Activated CD8-positive, alpha-beta memory T cell treated with anti-CD3 and anti-CD28 coated beads, Interleukin-2, amount 50 U/mL, for 24 hours (primary cell): ENCODE results near the gene UGT1A8.
"Not testable (repeated sequence)": the region's sequence is repeated elsewhere in the genome, so short reads cannot be mapped to it uniquely, and the experiment has no call there.

Source experiments
- DNase-seq: peaks from one replicate; pipeline ENCODE4 v3.0.0-alpha.2; 2020; ENCODE audit errors: extremely low read depth

The UGT1A8 gene

DNA sequence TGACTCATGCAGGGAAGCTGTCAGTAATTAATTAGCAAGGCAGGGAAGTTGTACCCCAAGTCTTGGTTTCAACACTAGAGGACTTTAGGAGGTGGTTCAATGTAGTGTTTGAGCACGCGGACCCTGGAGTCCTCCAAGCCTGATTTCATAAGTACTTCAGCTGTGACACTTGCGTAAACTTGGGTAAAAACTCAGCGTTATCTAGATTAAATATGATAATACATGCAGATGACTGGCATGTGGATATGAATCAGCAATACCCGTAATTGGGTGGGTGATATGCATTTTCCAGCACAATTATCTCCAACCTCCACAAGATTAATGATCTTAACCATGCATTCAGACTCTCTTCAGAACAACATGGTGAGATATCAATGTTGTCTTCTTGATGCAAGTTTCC, 69.5 kb downstream of the UGT1A8 start:
- no peak for DNase-seq

DNA sequence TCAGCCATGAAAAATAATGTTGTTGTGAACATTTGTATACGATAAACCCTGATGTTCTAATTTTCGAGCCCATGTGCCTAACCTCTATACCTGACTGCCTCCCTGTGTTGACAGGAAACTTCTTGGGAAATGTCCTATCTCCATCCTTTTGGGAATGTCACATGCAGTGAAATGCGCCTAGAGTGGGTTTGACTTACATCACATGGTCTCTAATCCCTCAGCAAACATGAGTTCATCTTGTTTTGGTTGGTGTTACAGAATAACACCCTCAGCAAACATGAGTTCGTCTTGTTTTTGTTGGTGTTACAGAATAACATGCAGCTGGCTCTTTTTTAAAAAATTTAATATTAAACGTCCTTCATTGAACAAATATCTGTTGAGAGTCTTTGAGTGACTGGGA, 70.9 kb downstream of the UGT1A8 start:
- DNase-seq = no peak

GRCh38 chr2:233689031-233689430, 71.6 kb downstream of the UGT1A8 start:
- DNase-seq = no peak

DNA sequence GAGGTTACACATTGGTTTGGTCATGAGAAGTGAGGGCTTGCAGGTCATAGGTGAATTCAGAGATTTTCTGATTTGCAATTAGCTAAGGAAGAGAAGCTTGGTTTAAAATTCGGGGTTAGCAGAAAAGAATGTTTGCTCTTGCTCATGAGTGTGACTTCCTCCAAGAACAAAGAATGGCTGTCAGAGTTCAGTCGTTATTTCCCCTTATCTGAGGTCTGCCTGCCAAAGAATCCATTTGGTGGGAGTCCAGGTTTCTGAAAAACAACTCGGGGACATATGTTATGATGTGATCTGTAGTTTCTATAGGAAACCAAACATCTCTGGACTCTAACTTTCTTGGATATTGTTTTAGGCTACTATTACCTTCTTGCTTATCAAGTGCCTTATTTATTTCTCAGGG, 72.1 kb downstream of the UGT1A8 start:
- no peak for DNase-seq

DNA sequence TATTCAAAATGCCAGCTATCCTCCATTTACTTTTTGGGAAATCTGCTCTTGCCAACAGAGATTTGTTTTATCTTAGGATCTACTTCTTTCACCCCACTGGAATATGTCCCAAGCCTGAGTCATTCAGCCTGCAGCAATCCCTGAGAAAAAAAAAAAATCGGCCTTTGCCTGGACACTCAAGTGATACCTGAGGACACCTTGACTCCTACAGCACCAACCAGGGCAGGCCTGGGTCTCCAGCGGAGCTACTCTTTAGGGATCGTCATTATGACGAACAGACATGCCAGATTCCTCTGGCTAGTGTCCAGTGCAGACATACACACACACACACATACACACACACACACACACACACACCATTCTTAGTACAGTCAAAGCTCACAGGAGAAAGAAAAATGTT, 73.0 kb downstream of the UGT1A8 start:
- DNase-seq = no peak

- no peak for DNase-seq
These were observed 74.3 kb downstream of the UGT1A8 start for GRCh38 chr2:233691443-233692433.

DNA sequence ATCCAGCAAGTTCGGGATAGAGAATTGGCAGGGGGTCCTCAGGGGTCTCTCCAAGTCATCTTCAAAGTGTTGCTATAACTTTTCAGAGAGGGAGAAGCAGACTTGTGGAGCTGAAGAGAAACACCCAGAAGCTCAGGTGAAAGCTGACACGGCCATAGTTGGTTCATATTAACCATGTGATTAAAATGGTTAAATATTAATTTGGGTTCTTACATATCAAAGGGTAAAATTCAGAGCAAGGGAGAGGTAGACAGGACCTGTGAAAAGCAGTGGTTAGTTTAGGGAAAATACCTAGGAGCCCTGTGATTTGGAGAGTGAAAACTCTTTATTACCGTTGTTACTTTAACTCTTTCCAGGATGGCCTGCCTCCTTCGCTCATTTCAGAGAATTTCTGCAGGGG, 75.2 kb downstream of the UGT1A8 start, which contains the start of gene UGT1A6:
TSS of gene UGT1A6 (plus strand) at position 243 of the 400 bp plus-strand sequence. CDS start at position 358, 115 bp downstream.
- no peak for DNase-seq

DNA sequence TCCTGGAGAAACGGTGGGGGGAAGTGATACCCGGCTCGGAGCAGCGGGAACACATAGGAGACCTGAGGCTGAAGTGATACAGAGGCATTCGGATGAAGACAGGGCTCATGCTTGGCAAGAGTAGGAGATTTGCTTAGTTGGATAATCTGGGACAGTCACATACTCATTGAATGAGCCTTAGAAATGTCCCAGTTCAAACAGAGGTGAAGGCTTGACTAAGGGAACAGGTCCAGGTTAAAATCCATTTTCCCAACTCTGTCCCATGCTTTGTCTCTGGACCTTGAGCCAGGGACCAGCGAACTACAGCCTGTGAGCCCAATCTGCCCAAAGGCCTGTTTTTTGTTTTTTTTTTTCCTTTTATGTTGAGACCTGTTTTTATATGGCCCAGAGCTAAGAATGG, 76.5 kb downstream of the UGT1A8 start:
- no peak for DNase-seq

GRCh38 chr2:233698740-233699139, 81.3 kb downstream of the UGT1A8 start:
- DNase-seq = no peak

DNA sequence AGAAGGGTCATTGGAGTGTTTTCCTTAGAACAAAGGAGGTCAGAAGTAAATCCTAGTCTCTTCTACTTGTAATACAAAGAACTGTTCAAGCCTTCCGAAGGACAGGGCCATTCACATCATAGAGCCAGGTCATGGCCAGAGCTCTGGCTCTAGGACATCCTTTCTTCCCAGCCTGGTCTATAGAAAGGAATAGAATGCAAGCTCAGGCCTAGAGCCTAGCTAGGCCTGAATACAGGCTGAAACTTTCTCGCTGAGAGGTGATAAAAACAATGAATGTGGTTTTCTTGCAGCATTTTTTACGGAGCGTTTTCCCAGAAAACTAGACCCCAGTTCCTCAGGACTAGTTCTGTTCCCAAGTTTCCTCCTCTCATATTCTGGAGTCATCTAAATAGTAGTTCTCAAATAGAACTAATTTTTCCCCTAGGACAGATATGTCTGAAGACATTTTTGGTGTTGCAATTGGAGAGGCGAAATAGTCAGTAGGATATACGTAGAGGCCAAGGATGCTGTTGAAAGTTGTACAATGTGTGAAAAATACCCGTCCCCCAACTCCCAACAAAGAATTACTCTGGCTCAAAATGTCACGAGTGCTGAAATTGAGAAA, 82.1 kb downstream of the UGT1A8 start:
- DNase-seq = no peak

- DNase-seq = no peak
These were observed 82.7 kb downstream of the UGT1A8 start for GRCh38 chr2:233700028-233700635.

DNA sequence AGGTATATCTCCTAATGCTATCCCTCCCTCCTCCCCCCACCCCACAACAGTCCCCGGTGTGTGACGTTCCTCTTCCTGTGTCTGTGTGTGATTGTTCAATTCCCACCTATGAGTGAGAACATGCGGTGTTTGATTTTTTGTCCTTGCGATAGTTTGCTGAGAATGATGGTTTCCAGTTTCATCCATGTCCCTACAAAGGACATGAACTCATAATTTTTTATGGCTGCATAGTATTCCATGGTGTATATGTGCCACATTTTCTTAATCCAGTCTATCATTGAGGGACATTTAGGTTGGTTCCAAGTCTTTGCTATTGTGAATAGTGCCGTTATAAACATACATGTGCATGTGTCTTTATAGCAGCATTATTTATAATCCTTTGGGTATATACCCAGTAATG, 83.4 kb downstream of the UGT1A8 start:
- not testable (repeated sequence) for DNase-seq

DNA sequence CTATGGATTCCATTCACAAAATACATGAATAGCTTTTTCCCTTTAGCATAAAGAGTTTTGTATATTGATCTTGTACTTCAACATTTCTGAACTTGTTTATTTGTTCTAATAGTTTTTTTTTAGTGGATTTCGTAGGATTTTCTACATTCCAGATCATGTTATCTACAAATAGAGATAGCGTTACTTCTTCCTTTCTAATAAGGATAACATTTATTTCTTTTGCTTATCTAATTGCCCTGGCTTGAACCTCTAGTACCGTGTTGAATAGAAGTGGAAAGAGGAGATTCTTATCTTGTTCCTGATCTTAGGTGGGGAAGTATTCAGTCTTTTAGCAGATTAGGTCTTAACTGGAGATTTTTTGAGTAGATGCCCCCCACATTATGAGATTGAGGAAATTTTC, 84.8 kb downstream of the UGT1A8 start:
- DNase-seq = no peak

- DNase-seq = no peak
These were observed 88.6 kb downstream of the UGT1A8 start for GRCh38 chr2:233705911-233706506.

GRCh38 chr2:233706720-233707119, 89.3 kb downstream of the UGT1A8 start:
- DNase-seq = no peak

DNA sequence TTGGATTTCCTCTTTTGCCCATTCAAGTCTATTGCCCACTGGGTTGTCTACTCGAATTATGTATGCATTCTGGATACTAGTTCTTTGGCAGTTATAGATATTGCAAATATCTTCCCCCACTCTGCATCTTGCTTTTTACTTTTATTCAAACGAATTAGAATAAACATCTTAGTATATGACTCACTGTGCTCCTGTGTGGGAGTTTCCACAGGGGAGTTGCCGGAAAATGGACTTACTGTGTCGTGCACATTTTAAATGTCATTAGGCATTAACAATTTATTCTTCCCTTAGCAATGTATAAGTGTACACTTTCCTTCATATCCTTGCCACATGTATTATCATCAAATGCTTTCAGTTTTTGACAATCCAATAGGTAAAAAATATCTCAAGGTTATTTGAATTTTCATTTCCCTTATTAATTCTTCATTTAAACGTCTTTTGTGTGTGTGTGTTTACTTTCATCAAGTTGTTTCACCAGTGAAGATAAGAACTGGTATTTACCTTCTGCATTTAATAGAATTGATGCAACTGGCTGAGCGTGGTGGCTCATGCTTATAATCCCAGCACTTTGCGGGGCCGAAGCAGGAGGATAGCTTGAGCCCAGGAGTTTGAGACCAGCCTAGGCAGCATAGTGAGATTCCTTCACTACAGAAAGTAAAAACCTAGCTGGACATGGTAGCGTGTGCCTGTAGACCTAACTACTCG, 90.7 kb downstream of the UGT1A8 start:
- DNase-seq = no peak

DNA sequence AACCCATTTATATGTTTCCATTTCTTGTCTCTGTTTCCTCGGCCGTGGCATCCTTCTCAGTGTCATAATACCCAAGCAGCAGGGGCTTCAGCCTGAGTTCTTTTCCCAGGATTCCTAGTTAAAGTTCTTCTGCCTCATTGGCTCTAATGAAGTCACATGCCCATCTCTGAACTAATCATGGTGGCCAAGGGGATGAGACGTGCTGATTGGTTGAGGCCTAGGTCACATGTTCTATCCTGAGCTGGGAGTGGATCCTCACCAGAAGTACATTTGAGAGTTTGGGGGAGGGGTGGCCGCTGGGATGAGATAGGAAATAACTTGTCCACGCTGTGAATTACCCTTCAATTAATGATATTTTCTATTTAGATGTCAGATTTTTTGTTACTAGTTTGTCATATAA, 91.5 kb downstream of the UGT1A8 start:
- DNase-seq = no peak

DNA sequence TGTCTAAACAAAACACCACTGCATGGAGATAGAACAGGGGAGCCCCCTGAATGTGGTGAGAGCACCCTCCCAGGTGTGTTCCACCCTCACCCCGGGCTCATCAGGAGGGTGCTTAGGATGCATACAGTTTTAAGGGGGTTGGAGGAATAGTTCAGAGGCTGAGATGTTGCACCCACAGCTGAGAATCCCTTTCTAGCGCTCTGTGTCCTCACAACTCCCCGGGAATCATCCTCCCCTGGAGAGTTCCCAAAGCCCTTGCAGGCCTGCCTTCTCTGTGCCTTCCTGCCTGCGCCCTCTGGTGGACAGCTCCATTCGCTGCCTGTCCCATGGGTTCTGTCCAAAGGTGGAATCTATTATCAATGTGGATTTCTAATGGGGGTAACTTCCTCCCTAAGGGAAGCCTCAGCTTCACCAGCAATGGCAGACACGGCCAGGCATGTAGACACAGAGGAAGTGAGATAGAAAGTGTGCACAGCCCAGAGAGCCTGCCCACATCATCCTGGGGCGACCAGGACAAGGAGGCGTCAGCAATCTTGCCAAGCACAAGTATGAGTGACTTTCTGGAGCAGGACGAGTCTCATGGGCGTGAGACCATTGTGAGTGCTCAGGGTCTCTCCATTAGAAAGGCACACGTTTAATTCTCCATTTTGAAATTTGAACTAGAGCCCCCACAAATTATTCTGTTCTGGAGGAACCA, 94.0 kb downstream of the UGT1A8 start:
- DNase-seq = peak; percentile 12

GRCh38 chr2:233712611-233713261, 95.3 kb downstream of the UGT1A8 start, which contains the start of gene UGT1A5:
Gene UGT1A5 (plus strand): TSS chr2:233712907. CDS start chr2:233712992, 85 bp downstream.
- no peak for DNase-seq

- no peak for DNase-seq
These were observed 95.8 kb downstream of the UGT1A8 start for GRCh38 chr2:233713262-233713615.
